Activated CD4-positive, alpha-beta T cell treated with anti-CD3 and anti-CD28 coated beads for 24 hours (primary cell): ENCODE measurements around the gene LANCL3.
"Not testable (repeated sequence)": the region's sequence is repeated elsewhere in the genome, so short reads cannot be mapped to it uniquely, and the experiment has no call there.

Experiments used
- DNase-seq, 2 donors: peaks; one replicate each; pipeline ENCODE4 v3.0.0-alpha.2; 2020; ENCODE audit warnings: low read depth in 2 of 2

Gene LANCL3

DNA sequence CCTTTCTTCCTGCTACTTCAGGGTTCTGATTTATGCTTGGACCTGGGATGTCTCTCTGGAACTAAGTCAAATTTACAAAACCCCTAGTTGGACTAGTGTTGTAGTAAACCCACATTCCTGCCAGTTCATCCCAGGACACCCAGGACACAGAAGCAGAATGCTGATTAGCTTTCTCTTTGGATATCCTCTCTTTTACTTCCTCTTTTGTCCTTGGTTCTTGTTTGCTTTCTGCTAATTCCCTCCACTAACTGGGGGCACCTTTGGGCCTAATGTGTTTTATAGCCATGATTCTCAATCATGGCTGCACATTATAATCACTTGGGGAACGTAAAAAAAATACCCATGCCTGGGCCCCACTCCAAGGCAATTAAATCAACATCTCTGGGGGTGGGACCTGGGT lies 42.5 kb downstream of the LANCL3 start:
- DNase-seq, result no peak

DNA sequence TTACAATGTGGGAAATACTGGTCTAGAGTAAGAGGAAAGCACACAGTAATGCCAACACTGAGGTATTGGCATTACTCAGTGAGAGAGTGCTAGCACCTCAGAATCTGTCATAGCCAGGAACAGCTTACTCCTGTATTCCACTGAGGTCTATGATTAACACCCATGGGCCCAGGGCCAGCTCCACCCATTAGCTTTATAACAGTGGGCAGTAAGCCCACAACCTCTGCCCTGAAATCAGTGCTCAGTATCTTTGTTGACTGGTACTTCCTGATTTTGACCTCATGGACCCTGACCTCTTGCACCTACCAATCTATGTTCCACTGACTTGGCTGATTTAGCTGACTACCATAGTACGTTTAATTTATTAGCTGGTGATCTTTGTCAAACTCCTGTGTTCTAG lies 56.1 kb downstream of the LANCL3 start:
- DNase-seq, result no peak

GRCh38 chrX:37638047-37638446 lies 66.6 kb downstream of the LANCL3 start:
- no peak for DNase-seq

DNA sequence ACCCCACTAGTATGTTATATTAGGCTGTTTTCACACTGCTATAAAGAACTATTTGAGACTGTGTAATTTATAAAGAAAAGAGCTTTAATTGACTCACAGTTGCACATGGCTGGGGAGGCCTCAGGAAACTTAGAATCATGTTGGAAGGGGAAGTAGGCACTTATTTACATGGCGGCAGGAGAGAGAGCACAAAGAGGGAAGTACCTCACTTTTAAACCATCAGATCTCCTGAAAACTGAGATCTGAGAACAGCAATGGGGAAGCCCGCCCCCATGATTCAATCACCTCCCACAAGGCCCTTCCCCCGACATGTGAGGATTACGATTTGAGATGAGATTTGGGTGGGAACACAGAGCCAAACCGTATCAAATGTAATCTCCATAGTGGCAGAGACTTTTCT lies 68.7 kb downstream of the LANCL3 start:
- no peak for DNase-seq

DNA sequence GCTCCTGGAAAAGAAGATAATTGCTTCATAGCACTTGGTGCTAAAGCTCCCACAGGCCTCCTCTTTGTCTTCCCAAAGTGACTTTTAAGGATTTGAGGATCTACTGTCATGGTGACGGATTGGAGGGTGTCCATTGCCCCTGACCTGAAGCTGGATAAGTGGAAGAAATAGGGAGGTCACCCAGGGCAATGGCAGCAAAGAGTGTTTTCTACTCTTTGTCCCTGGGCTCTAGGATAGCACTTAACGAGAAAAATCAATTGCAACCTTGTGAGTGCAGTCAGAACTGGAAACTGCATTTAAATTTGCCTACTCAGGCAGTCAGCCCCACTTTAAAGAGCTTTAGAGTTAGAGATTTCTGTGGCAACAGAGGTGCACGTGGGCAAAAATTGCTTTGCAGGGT lies 70.4 kb downstream of the LANCL3 start:
- no peak for DNase-seq

DNA sequence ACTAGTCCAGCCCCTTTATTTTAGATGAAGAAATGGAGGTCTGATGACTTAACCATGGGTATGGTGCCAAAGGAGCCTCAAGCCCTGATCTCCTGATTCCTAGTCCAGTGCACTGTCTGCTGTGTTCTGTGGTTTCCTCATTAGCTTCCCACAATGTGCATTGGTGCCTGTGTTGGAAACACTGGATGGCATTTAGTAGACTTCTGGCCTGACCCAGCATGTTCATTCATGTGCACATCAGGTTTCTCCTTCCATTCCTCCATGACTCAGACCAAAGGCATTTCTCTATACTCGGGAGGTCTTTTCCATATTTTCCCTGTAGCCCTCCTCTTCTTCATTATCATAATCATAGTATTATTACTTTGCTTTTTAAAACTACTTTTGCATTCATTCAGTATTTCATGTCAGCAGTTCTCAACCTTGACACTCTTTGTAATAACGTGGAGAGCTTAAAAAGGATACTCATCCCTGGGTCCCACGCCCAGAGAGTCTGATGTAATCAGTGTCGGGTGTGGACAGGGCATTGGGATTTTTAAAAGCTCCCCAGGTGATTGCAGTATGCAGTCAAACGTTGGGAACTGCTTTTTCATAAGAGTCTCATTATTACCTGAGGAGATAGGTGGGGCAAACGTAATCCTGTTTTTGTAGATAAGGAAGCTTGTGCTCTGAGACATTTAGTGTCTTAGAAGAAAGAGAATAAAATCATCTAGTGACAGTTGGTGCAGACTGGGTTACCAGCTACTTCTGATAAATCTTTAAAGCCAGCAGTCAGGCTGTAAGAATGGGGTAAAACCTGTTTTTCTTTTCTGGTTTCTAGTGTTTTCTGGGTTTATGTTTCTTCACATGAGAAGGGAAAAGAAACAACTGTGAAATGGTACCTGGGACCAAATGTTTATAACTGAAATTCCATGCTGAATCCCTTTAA lies 73.2 kb downstream of the LANCL3 start:
- DNase-seq, result no peak

DNA sequence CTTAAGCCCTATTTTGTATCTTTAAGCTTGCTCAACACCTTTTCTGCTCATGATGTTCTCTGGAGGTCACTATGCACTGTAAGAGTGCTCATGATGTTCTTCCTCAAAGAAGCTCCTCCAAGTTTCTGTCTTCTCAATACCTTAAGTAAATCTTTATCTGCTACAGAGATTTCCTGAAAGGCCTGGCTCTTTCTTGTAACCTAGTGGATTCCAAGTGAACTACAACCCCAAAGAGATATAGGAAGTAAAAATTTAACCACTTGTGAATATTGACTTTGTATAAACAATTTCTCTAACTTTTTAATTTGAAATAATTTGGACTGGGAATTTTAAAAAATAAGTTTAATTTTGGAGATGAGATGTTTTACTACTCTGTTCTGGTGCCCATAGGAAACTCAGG lies 74.8 kb downstream of the LANCL3 start:
- DNase-seq, result no peak

DNA sequence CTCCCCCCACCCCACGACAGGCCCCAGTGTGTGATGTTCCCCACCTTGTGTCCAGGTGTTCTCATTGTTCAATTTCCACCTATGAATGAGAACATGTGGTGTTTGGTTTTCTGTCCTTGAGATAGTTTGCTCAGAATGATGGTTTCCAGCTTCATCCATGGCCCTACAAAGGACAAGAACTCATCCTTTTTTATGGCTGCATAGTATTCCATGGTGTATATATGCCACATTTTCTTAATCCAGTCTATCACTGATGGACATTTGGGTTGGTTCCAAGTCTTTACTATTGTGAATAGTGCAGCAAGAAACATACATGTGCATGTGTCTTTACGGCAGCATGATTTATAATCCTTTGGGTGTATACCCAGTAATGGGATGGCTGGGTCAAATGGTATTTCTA lies 79.4 kb downstream of the LANCL3 start:
- not testable (repeated sequence) for DNase-seq

DNA sequence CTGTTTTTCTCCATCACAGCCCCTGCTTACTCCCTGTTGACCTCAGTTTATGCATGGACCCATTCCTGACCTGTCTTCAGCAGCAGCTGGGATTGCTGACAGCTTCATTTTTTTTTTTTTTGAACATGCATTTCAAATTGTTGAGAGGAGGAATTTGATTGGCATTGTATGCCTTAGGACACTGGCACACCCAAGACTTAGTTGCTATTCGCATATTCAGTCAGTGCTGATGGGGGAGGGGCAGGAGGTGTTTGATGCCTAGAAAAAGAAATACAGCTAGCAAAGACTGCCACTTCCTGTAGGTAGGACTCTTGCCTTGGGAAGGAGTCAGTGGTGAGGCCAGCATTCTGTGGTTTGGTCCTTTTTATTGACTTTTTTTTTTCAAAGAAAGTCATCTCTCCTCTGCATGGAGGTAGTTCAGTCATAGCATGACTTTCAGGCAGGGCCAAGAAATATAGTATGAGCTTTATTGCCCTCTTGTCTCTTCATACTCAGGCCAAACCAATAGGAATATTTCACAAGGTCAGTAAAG lies 80.5 kb downstream of the LANCL3 start:
- no peak for DNase-seq

DNA sequence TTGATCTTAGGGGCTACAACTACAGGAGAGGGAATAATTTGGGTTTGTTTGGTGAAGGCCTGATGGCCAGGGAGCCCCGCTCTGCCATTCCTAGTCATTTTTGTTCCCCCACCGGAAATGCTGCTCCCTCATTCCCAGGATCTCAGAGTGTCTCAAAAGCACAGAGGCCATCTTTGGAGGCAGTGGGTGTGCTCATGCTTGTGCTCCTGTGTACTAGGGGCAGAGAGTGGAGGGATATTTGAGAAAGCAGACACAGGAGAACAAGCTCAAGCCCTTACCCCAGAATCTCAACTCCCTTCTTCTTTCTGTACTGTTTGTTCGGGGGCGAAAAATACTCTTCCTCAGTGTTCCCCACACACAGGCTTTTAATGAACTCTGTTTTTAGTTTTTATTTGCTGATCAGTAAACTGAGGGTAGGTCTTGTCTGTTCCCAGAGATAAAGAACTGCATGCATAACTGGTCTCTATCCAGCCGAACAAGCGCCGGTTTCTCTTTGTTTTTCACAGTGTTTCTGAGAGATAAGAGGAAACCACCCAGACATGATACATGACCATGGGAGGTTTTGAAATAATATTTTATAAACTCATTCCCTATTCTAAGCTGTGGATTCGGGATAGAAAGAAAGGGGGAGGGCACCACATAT lies 81.2 kb downstream of the LANCL3 start:
- DNase-seq, result no peak

- DNase-seq, result no peak
Measured at GRCh38 chrX:37653397-37654085, 82.1 kb downstream of the LANCL3 start.

DNA sequence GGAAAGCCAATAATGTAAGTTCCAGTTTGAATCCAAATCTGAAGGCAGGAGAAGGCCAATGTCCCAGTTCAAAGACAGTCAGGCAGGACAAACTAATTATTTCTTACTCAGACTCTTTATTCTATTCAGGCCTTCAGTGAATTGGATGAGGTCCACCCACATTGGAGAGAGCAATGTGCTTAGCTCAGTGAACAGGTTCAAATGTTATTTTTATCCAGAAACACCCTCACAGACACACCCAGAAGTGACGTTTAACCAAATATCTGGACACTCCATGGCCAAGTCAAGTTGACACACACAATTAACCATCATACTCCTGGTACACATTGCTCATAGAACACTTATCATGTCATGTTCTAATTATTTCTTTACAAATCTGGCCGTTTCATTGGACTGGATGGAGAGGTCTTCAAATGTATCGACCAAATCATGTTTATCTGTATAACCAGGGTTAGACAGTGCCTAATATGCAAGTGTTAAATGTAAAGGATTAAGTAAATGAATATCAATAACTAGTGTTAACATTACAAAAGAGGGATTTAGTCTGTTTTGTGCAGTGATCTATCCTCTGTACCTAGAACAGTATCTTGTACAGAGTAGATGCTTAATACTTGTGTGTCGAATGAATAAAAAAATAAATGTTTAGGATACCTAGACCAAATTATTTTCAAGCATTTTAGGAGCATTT lies 87.0 kb downstream of the LANCL3 start:
- no peak for DNase-seq

DNA sequence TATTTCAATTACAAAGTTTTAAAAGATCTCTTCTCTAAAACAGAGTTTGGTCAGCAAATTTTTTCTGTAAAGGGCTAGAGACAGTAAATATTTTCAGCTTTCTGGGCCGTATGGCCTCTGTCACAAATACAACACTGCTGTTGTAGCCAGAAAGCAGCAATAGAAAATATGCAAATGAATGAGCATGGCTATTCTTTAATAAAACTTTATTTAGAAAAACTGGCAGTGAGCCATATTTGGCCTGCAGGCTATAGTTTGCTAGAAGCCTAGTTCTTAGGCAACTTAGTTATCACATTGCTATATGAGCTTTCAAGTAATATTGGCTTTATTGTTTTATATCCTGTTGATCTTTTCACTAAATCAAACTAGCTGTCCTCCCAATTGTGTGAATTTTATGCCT lies 87.6 kb downstream of the LANCL3 start:
- DNase-seq, result no peak

- DNase-seq, result no peak
Measured at GRCh38 chrX:37662181-37662580, 90.7 kb downstream of the LANCL3 start.

GRCh38 chrX:37666516-37666915 lies 95.1 kb downstream of the LANCL3 start:
- no peak for DNase-seq

- no peak for DNase-seq
Measured at GRCh38 chrX:37667141-37667540, 95.7 kb downstream of the LANCL3 start.

- DNase-seq, result no peak
Measured at GRCh38 chrX:37672563-37672962, 101.1 kb downstream of the LANCL3 start.

GRCh38 chrX:37676811-37677210 lies 105.3 kb downstream of the LANCL3 start:
- no peak for DNase-seq

DNA sequence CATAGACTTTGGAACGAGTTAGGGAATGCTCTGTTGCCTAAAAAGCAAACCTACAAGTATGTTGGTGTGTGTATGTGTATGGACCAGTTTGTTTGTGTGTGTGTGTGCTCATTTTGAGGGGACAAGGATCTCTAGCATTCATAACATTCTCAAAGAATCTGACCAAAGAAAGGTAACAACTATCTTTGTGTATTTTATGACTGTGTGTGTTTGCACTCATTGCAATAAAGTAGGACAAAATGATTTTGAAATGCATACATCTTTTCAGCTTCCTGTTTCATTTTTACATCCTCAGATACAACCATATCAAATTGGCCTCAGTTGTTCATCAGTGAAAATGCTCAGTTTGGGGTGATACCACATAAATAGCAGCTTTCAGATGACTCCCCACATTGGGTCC lies 105.8 kb downstream of the LANCL3 start:
- DNase-seq, result no peak

- DNase-seq, result no peak
Measured at GRCh38 chrX:37677765-37678164, 106.3 kb downstream of the LANCL3 start.

GRCh38 chrX:37678574-37678973 lies 107.1 kb downstream of the LANCL3 start:
- no peak for DNase-seq

DNA sequence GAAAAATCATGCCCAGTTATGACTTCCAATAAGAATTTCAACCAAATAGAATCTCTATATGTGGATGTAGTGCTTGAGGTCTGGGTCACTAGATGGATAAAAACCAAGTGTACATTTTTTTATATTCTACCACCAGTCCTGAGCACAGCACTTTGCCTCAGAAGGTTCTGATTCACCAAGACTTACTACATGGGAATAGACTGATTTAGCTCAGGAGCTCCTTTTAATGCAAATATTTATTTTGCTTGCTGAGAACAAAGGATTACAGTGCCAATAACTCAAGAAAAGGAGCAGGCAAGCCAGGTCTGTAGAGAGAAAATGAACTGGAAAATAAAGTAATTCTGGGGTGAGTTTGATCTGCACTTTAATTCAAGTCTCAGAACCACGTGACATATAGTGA lies 107.8 kb downstream of the LANCL3 start:
- DNase-seq, result no peak
